NB4 (cell line): ENCODE measurements around the gene KHK.

Source experiments
- MYC ChIP-seq: IDR thresholded peaks from 2 replicates; pipeline ENCODE4 v1.6.1; 2011; ENCODE audit warnings: low read depth, low read length
- TF ChIP-seq, protein P1 (sequence below): IDR thresholded peaks from one replicate; pipeline ENCODE4 v1.5.1; 2012; ENCODE audit warnings: low read depth, low read length

DNA sequence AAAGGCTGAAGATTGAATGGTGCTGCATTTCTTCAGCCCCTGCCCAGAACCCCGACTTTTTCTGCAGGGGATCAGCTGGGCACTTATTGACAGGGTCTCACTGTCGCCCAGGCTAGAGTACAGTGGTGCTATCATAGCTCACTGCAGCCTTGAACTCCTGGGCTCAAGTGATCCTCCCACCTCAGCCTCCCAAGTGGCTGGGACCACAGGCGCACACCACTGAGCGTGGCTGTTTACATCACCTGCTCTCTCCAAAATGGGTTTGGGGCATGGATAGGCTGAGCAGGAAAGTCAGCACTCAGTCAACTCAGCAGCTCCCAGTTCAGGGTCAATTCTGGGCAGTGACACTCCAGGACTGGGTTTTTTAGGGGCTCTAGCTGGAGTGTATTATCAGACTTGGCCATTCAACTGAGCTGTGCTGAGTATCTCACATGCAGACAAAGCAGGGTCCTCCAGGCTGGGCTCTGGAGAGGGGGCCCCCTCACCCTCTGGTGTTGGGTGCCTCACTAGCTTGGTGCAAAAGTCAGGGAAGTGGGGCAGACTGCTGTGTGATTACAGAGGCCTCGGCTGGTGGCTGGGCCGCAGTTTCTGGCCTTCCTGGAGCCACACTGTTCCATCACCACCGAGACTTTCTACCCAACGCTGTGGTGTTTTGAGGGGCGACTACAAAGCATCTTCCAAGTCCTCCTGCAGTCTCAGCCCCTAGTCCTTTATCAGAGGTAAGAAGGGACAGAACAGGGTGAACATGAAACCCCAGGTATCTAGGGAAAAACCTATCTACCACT is 41.5 kb downstream of the KHK start:
- TF ChIP-seq, protein P1, sequence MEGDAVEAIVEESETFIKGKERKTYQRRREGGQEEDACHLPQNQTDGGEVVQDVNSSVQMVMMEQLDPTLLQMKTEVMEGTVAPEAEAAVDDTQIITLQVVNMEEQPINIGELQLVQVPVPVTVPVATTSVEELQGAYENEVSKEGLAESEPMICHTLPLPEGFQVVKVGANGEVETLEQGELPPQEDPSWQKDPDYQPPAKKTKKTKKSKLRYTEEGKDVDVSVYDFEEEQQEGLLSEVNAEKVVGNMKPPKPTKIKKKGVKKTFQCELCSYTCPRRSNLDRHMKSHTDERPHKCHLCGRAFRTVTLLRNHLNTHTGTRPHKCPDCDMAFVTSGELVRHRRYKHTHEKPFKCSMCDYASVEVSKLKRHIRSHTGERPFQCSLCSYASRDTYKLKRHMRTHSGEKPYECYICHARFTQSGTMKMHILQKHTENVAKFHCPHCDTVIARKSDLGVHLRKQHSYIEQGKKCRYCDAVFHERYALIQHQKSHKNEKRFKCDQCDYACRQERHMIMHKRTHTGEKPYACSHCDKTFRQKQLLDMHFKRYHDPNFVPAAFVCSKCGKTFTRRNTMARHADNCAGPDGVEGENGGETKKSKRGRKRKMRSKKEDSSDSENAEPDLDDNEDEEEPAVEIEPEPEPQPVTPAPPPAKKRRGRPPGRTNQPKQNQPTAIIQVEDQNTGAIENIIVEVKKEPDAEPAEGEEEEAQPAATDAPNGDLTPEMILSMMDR, result no peak
- no peak for TF ChIP-seq MYC
